Measurements from ENCODE around the gene MYO3B.

DNA sequence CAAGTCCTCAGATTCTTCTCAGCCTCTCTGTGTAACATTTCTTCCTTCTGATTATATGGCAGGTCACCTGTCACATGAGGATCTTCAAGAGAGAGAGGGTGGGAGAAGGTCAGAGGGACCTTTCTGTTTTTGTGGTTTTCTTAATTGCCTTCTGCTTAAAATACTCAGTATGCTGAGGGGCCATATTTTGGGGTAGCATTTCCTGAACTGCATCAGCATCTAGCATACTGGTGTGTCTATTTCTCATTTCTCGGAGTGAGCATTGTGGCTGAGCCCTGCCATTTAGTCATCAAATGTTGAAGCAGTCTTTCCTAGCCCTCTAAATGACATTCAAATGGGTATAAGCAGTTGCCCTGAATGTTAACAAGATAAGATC lies 162.7 kb downstream of the MYO3B start:
- TF ChIP-seq FOXM1 (IDR thresholded peaks at IDR 0.05; ENCODE audit: borderline replicate concordance, low read depth) (no peak), USF1 (IDR thresholded peaks at IDR 0.05) (no peak), CEBPB (IDR thresholded peaks at IDR 0.05) (no peak), TAF1 (IDR thresholded peaks at IDR 0.05; ENCODE audit: low read depth) (no peak), RAD21 (IDR thresholded peaks at IDR 0.05; ENCODE audit: low read depth) (no peak), REST (IDR thresholded peaks at IDR 0.05; ENCODE audit: low read depth) (no peak), TCF12 (IDR thresholded peaks at IDR 0.05; ENCODE audit: low read depth) (no peak)
- TF ChIP-seq, protein P1, sequence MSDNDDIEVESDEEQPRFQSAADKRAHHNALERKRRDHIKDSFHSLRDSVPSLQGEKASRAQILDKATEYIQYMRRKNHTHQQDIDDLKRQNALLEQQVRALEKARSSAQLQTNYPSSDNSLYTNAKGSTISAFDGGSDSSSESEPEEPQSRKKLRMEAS (IDR thresholded peaks at IDR 0.05), result no peak
